Neuronal stem cell (in vitro differentiated cells): ENCODE results near the gene TNFAIP3.

Source experiments
- DNase-seq: peaks from one replicate; pipeline ENCODE4 v3.0.0-alpha.2; 2013; ENCODE audit warnings: low spot score
- H2AFZ ChIP-seq: one replicate; pipeline ENCODE4 v1.6.1; 2013; ENCODE audit warnings: mild to moderate bottlenecking, low read length, inconsistent platforms
- H2AK5ac ChIP-seq: 2 replicates; pipeline ENCODE4 v1.6.1; 2013; ENCODE audit warnings: low read depth, mild to moderate bottlenecking, inconsistent platforms, low read length, moderate library complexity, mixed read lengths
- H2BK120ac ChIP-seq: 2 replicates; pipeline ENCODE4 v1.6.1; 2013; ENCODE audit warnings: low read depth, mild to moderate bottlenecking, inconsistent platforms, low read length, moderate library complexity, mixed read lengths
- H2BK12ac ChIP-seq: one replicate; pipeline ENCODE4 v1.6.1; 2013; ENCODE audit warnings: low read length, inconsistent platforms
- H2BK15ac ChIP-seq: 2 replicates; pipeline ENCODE4 v1.6.1; 2013; ENCODE audit warnings: mild to moderate bottlenecking, low read length, inconsistent platforms, mixed read lengths
- H2BK5ac ChIP-seq: one replicate; pipeline ENCODE4 v1.6.1; 2013; ENCODE audit warnings: inconsistent platforms, mild to moderate bottlenecking, low read length, moderate library complexity
- H3K14ac ChIP-seq: one replicate; pipeline ENCODE4 v1.6.1; 2013; ENCODE audit warnings: low read length, inconsistent platforms
- H3K18ac ChIP-seq: 2 replicates; pipeline ENCODE4 v1.6.1; 2013; ENCODE audit warnings: low read length, inconsistent platforms
- H3K23ac ChIP-seq: 2 replicates; pipeline ENCODE4 v1.6.1; 2013; ENCODE audit warnings: low read depth, mild to moderate bottlenecking, mixed read lengths, low read length, inconsistent platforms; ENCODE audit not compliant: poor library complexity
- H3K27ac ChIP-seq: replicated peaks from 3 replicates; pipeline ENCODE4 v1.5.1; 2013; ENCODE audit warnings: low read length, inconsistent platforms
- H3K27me3 ChIP-seq, 3 experiments: 2 replicates each; pipeline ENCODE4 v1.6.1; 2013; ENCODE audit warnings: low read length in 3 of 3, mild to moderate bottlenecking in 2 of 3, inconsistent platforms in 1 of 3, low read depth in 1 of 3, mixed read lengths in 1 of 3, moderate library complexity in 1 of 3; ENCODE audit not compliant: control insufficient read depth in 3 of 3, insufficient read depth in 3 of 3
- H3K36me3 ChIP-seq, 2 donors: replicated peaks in 1 of 2; 2 replicates each; pipeline ENCODE4 v1.6.1; 2013; ENCODE audit warnings: low read length in 2 of 2; ENCODE audit not compliant: control insufficient read depth in 2 of 2, insufficient read depth in 2 of 2
- H3K4ac ChIP-seq: 2 replicates; pipeline ENCODE4 v1.6.1; 2013; ENCODE audit warnings: inconsistent platforms, mild to moderate bottlenecking, low read length, moderate library complexity
- H3K4me1 ChIP-seq, 2 donors: 1 replicate in 1 of 2; 2 replicates in 1 of 2; pipeline ENCODE4 v1.6.1; 2013; ENCODE audit warnings: low read length in 2 of 2, low read depth in 1 of 2; ENCODE audit not compliant: control insufficient read depth in 2 of 2, insufficient read depth in 1 of 2
- H3K4me2 ChIP-seq: one replicate; pipeline ENCODE4 v1.6.1; 2013; ENCODE audit warnings: mild to moderate bottlenecking, low read length, inconsistent platforms; ENCODE audit not compliant: insufficient read depth, poor library complexity, severe bottlenecking
- H3K4me3 ChIP-seq, 2 donors: 2 replicates each; pipeline ENCODE4 v1.5.1; 2013; ENCODE audit warnings: low read length in 2 of 2, mild to moderate bottlenecking in 2 of 2, inconsistent platforms in 1 of 2, moderate library complexity in 1 of 2
- H3K79me1 ChIP-seq: one replicate; pipeline ENCODE4 v1.6.1; 2013; ENCODE audit warnings: low read depth, mild to moderate bottlenecking, inconsistent platforms, low read length, moderate library complexity
- H3K9ac ChIP-seq: one replicate; pipeline ENCODE4 v1.6.1; 2013; ENCODE audit warnings: mild to moderate bottlenecking, low read depth, low read length, inconsistent platforms; ENCODE audit not compliant: poor library complexity
- H3K9me3 ChIP-seq, 2 donors: replicated peaks in 1 of 2; 2 replicates each; pipeline versions ENCODE3 to v1.6.1; 2013; ENCODE audit warnings: low read length in 2 of 2, mild to moderate bottlenecking in 2 of 2, inconsistent platforms in 1 of 2, low read depth in 1 of 2, mixed read lengths in 1 of 2, moderate library complexity in 1 of 2; ENCODE audit not compliant: control insufficient read depth in 2 of 2, insufficient read depth in 1 of 2
- H4K8ac ChIP-seq: one replicate; pipeline ENCODE4 v1.6.1; 2013; ENCODE audit warnings: low read depth, mild to moderate bottlenecking, inconsistent platforms, low read length, moderate library complexity
- H4K91ac ChIP-seq: one replicate; pipeline ENCODE4 v1.6.1; 2013; ENCODE audit warnings: low read length, low read depth, mild to moderate bottlenecking, inconsistent platforms; ENCODE audit not compliant: poor library complexity
- WGBS, 2 donors: extraction: QIAGEN DNeasy Blood & Tissue Kit; methylation state at CpG; one replicate each; pipeline ENCODE4 v1.1.7; 2013; ENCODE audit warnings: missing lambda C conversion rate in 2 of 2, mixed read lengths in 1 of 2; ENCODE audit not compliant: insufficient read length in 2 of 2, insufficient replicate concordance in 1 of 2; ENCODE audit errors: extremely low coverage in 2 of 2; 5-methylcytosine and 5-hydroxymethylcytosine counted together

Gene TNFAIP3

DNA sequence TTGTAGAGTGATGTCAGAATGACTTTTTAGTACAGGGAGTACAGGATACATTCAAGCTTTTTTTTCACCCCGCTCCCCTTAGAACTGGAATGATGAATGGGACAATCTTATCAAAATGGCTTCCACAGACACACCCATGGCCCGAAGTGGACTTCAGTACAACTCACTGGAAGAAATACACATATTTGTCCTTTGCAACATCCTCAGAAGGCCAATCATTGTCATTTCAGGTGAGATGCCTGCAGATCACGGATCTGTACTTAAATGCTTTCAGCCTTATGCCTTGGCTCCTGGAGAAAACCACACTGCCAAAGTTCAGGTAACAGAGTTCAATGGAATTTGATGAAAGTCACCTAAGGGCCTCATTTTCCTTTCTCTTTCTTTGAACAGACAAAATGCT, 8.5 kb downstream of the TNFAIP3 start:
- Histone ChIP-seq H4K91ac (no peak overlapping the region), H3K18ac (no peak overlapping the region), H3K9ac (no peak overlapping the region), H2AK5ac (no peak overlapping the region), H4K8ac (no peak overlapping the region), H3K4me1 (peaks cover 7 to 11% of the 10 kb centered on the region in 2 donors), H2AFZ (no peak overlapping the region), H3K4me2 (no peak overlapping the region), H3K9me3 (no peaks in the 10 kb centered on the region), H3K27ac (no peak overlapping the region), H3K23ac (no peak overlapping the region), H3K14ac (no peak overlapping the region), H3K79me1 (no peaks in the 10 kb centered on the region), H2BK120ac (no peak overlapping the region), H2BK15ac (no peak overlapping the region), H3K4me3 (no peak overlapping the region), H3K4ac (no peak overlapping the region), H3K36me3 (peaks cover 7 to 36% of the 10 kb centered on the region in 2 donors), H2BK12ac (no peak overlapping the region), H3K27me3 (no peaks in the 10 kb centered on the region), H2BK5ac (no peak overlapping the region)
- DNase-seq, result no peak
- no CpG with 5 or more reads among the region's 3 CpGs for WGBS, 2 donors

- no peaks in the 10 kb centered on the region for H3K79me1 ChIP-seq
- H3K4me2 ChIP-seq, result no peak overlapping the region
- no peak overlapping the region for H2AFZ ChIP-seq
- H3K18ac ChIP-seq, result no peak overlapping the region
- H2BK12ac ChIP-seq, result no peak overlapping the region
- no peak overlapping the region for H2AK5ac ChIP-seq
- no peak for DNase-seq
- H3K4ac ChIP-seq, result no peak overlapping the region
- no peak overlapping the region for H4K91ac ChIP-seq
- no peak overlapping the region for H2BK120ac ChIP-seq
- no CpG with 5 or more reads among the region's 2 CpGs for WGBS, 2 donors
- H2BK15ac ChIP-seq, result no peak overlapping the region
- no peaks in the 10 kb centered on the region for H3K27me3 ChIP-seq
- no peak overlapping the region for H3K27ac ChIP-seq
- no peaks in the 10 kb centered on the region for H3K9me3 ChIP-seq
- no peak overlapping the region for H3K4me3 ChIP-seq
- H2BK5ac ChIP-seq, result no peak overlapping the region
- H4K8ac ChIP-seq, result no peak overlapping the region
- no peak overlapping the region for H3K23ac ChIP-seq
- H3K4me1 ChIP-seq, result peaks cover 7% of the 10 kb centered on the region in 2 donors
- no peak overlapping the region for H3K14ac ChIP-seq
- no peak overlapping the region for H3K9ac ChIP-seq
- H3K36me3 ChIP-seq, result peaks cover 12 to 45% of the 10 kb centered on the region in 2 donors
These were observed 9.5 kb downstream of the TNFAIP3 start for GRCh38 chr6:137876547-137876946.

- H3K9ac ChIP-seq, result no peak overlapping the region
- H3K14ac ChIP-seq, result no peak overlapping the region
- no peaks in the 10 kb centered on the region for H3K9me3 ChIP-seq
- no peak overlapping the region for H3K18ac ChIP-seq
- no peak overlapping the region for H3K4me3 ChIP-seq
- peaks cover 7% of the 10 kb centered on the region in 2 donors for H3K4me1 ChIP-seq
- no CpG with 5 or more reads among the region's 3 CpGs for WGBS, 2 donors
- H2AK5ac ChIP-seq, result no peak overlapping the region
- H2BK12ac ChIP-seq, result no peak overlapping the region
- peaks cover 14 to 50% of the 10 kb centered on the region in 2 donors for H3K36me3 ChIP-seq
- H2AFZ ChIP-seq, result no peak overlapping the region
- no peak overlapping the region for H2BK15ac ChIP-seq
- H3K23ac ChIP-seq, result no peak overlapping the region
- H4K8ac ChIP-seq, result no peak overlapping the region
- DNase-seq, result no peak
- H4K91ac ChIP-seq, result no peak overlapping the region
- no peak overlapping the region for H3K4ac ChIP-seq
- H3K79me1 ChIP-seq, result no peaks in the 10 kb centered on the region
- no peak overlapping the region for H3K27ac ChIP-seq
- H2BK5ac ChIP-seq, result no peak overlapping the region
- no peak overlapping the region for H3K4me2 ChIP-seq
- no peak overlapping the region for H2BK120ac ChIP-seq
- H3K27me3 ChIP-seq, result no peaks in the 10 kb centered on the region
These were observed 10.1 kb downstream of the TNFAIP3 start for GRCh38 chr6:137877113-137877512.

- no peaks in the 10 kb centered on the region for H3K79me1 ChIP-seq
- no peak overlapping the region for H3K4me3 ChIP-seq
- no peak overlapping the region for H3K18ac ChIP-seq
- no peak overlapping the region for H4K91ac ChIP-seq
- no peak overlapping the region for H3K14ac ChIP-seq
- no peak overlapping the region for H4K8ac ChIP-seq
- no peak overlapping the region for H3K9ac ChIP-seq
- H3K27ac ChIP-seq, result no peak overlapping the region
- H3K4me1 ChIP-seq, result peaks cover 7% of the 10 kb centered on the region in 2 donors
- H2BK120ac ChIP-seq, result no peak overlapping the region
- no peak overlapping the region for H2BK15ac ChIP-seq
- H2BK5ac ChIP-seq, result no peak overlapping the region
- no peak overlapping the region for H3K4ac ChIP-seq
- H3K27me3 ChIP-seq, result no peaks in the 10 kb centered on the region
- H3K4me2 ChIP-seq, result no peak overlapping the region
- H3K9me3 ChIP-seq, result no peaks in the 10 kb centered on the region
- no CpG with 5 or more reads among the region's 5 CpGs for WGBS, 2 donors
- no peak overlapping the region for H2BK12ac ChIP-seq
- no peak overlapping the region for H2AK5ac ChIP-seq
- H3K23ac ChIP-seq, result no peak overlapping the region
- H2AFZ ChIP-seq, result no peak overlapping the region
- DNase-seq, result no peak
- H3K36me3 ChIP-seq, result peaks cover 14 to 53% of the 10 kb centered on the region in 2 donors
These were observed 10.5 kb downstream of the TNFAIP3 start for GRCh38 chr6:137877606-137878005.
